Measurements from ENCODE around the gene FYB1.

FYB1 gene

GRCh38 chr5:39219437-39219836 lies at the start of gene FYB1:
Gene FYB1 (minus strand): TSS chr5:39219563. CDS start chr5:39202960, 16,603 bp downstream.
- DNase-seq (ENCODE audit: low spot score): no peak
- H3K4me3 ChIP-seq: peak within 1 kb of the TSS; percentile 38

GRCh38 chr5:39267186-39267585 lies 47.8 kb upstream of the FYB1 start:
- H3K27ac ChIP-seq: no peak overlapping the region
- DNase-seq (ENCODE audit: low spot score): no peak
- no peak for TF ChIP-seq CTCF (IDR thresholded peaks at IDR 0.05)
- H3K4me3 ChIP-seq: no peak overlapping the region

More at GRCh38 chr5:39219437-39219836, at the start of gene FYB1:
- TF ChIP-seq CTCF (IDR thresholded peaks at IDR 0.05): no peak
- H3K27ac ChIP-seq: peak within 1 kb of the TSS; percentile 2 to 50

- H3K4me3 ChIP-seq: no peak overlapping the region
- no peak overlapping the region for H3K27ac ChIP-seq
- TF ChIP-seq CTCF (IDR thresholded peaks at IDR 0.05): no peak
- no peak for DNase-seq (ENCODE audit: low spot score)
Measured at GRCh38 chr5:39266442-39266841, 47.1 kb upstream of the FYB1 start.

GRCh38 chr5:39264528-39264927 lies 45.2 kb upstream of the FYB1 start:
- no peak overlapping the region for H3K4me3 ChIP-seq
- TF ChIP-seq CTCF (IDR thresholded peaks at IDR 0.05): no peak
- DNase-seq (ENCODE audit: low spot score): no peak
- H3K27ac ChIP-seq: no peak overlapping the region

- no peak for TF ChIP-seq CTCF (IDR thresholded peaks at IDR 0.05)
- DNase-seq (ENCODE audit: low spot score): no peak
- no peak overlapping the region for H3K4me3 ChIP-seq
- no peak overlapping the region for H3K27ac ChIP-seq
Measured at GRCh38 chr5:39262981-39263380, 43.6 kb upstream of the FYB1 start.

- DNase-seq (ENCODE audit: low spot score): no peak
- no peak overlapping the region for H3K27ac ChIP-seq
- no peak for TF ChIP-seq CTCF (IDR thresholded peaks at IDR 0.05)
- H3K4me3 ChIP-seq: no peak overlapping the region
Measured at GRCh38 chr5:39260095-39260494, 40.7 kb upstream of the FYB1 start.

- Histone ChIP-seq H3K27ac (no peak overlapping the region), H3K4me3 (no peak overlapping the region)
- TF ChIP-seq CTCF (IDR thresholded peaks at IDR 0.05): no peak
- no peak for DNase-seq (ENCODE audit: low spot score)
Measured at GRCh38 chr5:39257554-39257953, 38.2 kb upstream of the FYB1 start.

All from coronary artery (tissue), 2 donors.